Measurements from ENCODE around the gene OR12D3.
"Not testable (repeated sequence)": the region's sequence is repeated elsewhere in the genome, so short reads cannot be mapped to it uniquely, and the experiment has no call there.

OR12D3 gene

DNA sequence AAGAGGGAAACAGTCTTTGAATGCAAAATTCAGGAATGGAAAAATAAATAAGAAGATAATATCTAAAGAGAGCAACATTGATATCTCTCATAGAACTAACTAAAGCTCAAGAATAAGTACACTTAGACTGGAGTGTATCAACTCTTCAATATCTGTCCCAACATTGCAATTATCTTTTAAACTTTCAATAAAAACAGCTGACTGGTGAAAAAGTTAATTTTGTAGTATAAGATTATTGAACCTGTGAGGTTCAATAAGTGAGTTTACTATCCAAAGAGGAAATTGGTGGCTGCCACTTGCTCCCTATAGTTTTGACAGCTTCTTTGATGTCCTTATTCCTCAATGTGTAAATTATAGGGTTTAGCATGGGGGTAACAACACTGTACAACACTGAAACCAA, 20.1 kb downstream of the OR12D3 start:
- H3K36me3 ChIP-seq (ENCODE audit: control insufficient read depth in 1 of 2, insufficient read depth in 2 of 2, low read depth in 1 of 2, low read length in 2 of 2): no peaks in the 10 kb centered on the region
- no peak overlapping the region for H3K9ac ChIP-seq (ENCODE audit: low read length)
- H2BK120ac ChIP-seq (ENCODE audit: low read depth, low read length): no peak overlapping the region
- H4K8ac ChIP-seq (ENCODE audit: low read length): no peak overlapping the region
- no peak for DNase-seq
- no peak overlapping the region for H3K4ac ChIP-seq (ENCODE audit: low read depth in 1 of 2, low read length in 2 of 2)
- H3K4me1 ChIP-seq (ENCODE audit: control insufficient read depth, insufficient read depth, low read depth, low read length): no peaks in the 10 kb centered on the region
- H2AK5ac ChIP-seq (ENCODE audit: low read length, severe bottlenecking): no peak overlapping the region
- H2BK12ac ChIP-seq (ENCODE audit: low read length in 2 of 2): no peak overlapping the region
- H3K4me2 ChIP-seq (ENCODE audit: low read length, poor library complexity, severe bottlenecking): no peak overlapping the region
- H2BK5ac ChIP-seq (ENCODE audit: low read depth, low read length, poor library complexity, severe bottlenecking): no peak overlapping the region
- H3K14ac ChIP-seq (ENCODE audit: low read length in 2 of 2): no peak overlapping the region
- H3K9me3 ChIP-seq (ENCODE audit: control insufficient read depth, low read length): peaks cover 2% of the 10 kb centered on the region
- H3K27me3 ChIP-seq (ENCODE audit: control insufficient read depth in 1 of 2, insufficient read depth in 1 of 2, low read length in 2 of 2): no peaks in the 10 kb centered on the region
- no peak overlapping the region for H2AFZ ChIP-seq (ENCODE audit: low read depth, low read length)
- H3K23ac ChIP-seq (ENCODE audit: low read length in 2 of 2): no peak overlapping the region
- H3K27ac ChIP-seq (ENCODE audit: low read length, poor library complexity, severe bottlenecking): no peak overlapping the region
- no peak overlapping the region for H3K18ac ChIP-seq (ENCODE audit: low read depth in 1 of 2, low read length in 2 of 2)
- no peak overlapping the region for H2BK15ac ChIP-seq (ENCODE audit: low read depth, poor library complexity, severe bottlenecking)
- no peak overlapping the region for H3K4me3 ChIP-seq (ENCODE audit: insufficient read depth in 1 of 2, low read depth in 1 of 2, low read length in 2 of 2)
- no peak overlapping the region for H4K91ac ChIP-seq (ENCODE audit: low read length)
- H3K79me1 ChIP-seq (replicated peaks; ENCODE audit: low read length, poor library complexity, severe bottlenecking): no peaks in the 10 kb centered on the region

DNA sequence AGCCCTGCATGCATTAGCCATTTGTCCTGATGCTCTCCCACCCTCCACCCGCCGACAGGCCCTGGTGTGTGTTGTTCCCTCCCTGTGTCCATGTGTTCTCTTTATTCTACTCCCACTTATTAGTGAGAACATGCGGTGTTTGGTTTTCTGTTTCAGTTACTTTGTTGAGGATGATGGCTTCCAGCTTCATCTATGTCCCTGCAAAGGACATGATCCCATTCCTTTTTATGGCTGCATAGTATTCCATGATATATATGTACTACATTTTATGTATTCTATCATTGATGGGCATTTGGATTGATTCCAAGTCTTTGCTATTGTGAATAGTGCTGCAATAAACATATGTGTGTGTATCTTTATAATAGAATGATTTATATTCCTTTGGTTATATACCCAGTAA, 25.7 kb downstream of the OR12D3 start:
- not testable (repeated sequence) for H3K27ac ChIP-seq (ENCODE audit: low read length, poor library complexity, severe bottlenecking)
- WGBS: no CpG with 5 or more reads among the region's 3 CpGs

DNA sequence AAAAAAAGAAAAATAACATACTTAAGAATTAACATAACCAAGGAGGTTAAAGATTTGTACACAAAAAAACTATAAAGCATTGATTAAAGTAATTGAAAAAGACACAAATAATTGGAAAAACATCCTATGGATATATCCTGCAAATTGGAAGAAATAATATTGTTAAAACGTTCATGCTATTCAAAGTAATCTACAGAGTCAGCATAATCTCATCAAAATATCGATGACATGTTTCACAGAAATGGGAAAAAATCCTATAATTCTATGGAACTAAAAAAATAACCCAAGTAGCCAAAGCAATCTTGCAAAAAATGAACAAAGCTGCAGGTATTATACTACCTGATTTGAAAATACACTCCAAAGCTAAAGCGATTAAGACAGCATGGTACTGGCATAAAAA, 29.7 kb downstream of the OR12D3 start:
- no peak overlapping the region for H3K27ac ChIP-seq (ENCODE audit: low read length, poor library complexity, severe bottlenecking)
- H3K23ac ChIP-seq (ENCODE audit: low read length in 2 of 2): no peak overlapping the region
- no peak overlapping the region for H3K9ac ChIP-seq (ENCODE audit: low read length)
- WGBS: 45% methylated on average over 3 of the region's 3 CpGs
- H3K4me1 ChIP-seq (ENCODE audit: control insufficient read depth, insufficient read depth, low read depth, low read length): no peaks in the 10 kb centered on the region
- no peak overlapping the region for H2BK120ac ChIP-seq (ENCODE audit: low read depth, low read length)
- H2BK15ac ChIP-seq (ENCODE audit: low read depth, poor library complexity, severe bottlenecking): no peak overlapping the region
- no peak overlapping the region for H3K4me2 ChIP-seq (ENCODE audit: low read length, poor library complexity, severe bottlenecking)
- H2AFZ ChIP-seq (ENCODE audit: low read depth, low read length): no peak overlapping the region
- H3K36me3 ChIP-seq (ENCODE audit: control insufficient read depth in 1 of 2, insufficient read depth in 2 of 2, low read depth in 1 of 2, low read length in 2 of 2): no peaks in the 10 kb centered on the region
- no peak overlapping the region for H4K8ac ChIP-seq (ENCODE audit: low read length)
- no peak overlapping the region for H2AK5ac ChIP-seq (ENCODE audit: low read length, severe bottlenecking)
- H3K14ac ChIP-seq (ENCODE audit: low read length in 2 of 2): no peak overlapping the region
- no peak overlapping the region for H2BK12ac ChIP-seq (ENCODE audit: low read length in 2 of 2)
- DNase-seq: no peak
- no peak overlapping the region for H3K4me3 ChIP-seq (ENCODE audit: insufficient read depth in 1 of 2, low read depth in 1 of 2, low read length in 2 of 2)
- no peak overlapping the region for H2BK5ac ChIP-seq (ENCODE audit: low read depth, low read length, poor library complexity, severe bottlenecking)
- H3K27me3 ChIP-seq (ENCODE audit: control insufficient read depth in 1 of 2, insufficient read depth in 1 of 2, low read length in 2 of 2): no peaks in the 10 kb centered on the region
- no peak overlapping the region for H3K18ac ChIP-seq (ENCODE audit: low read depth in 1 of 2, low read length in 2 of 2)
- H3K79me1 ChIP-seq (replicated peaks; ENCODE audit: low read length, poor library complexity, severe bottlenecking): no peaks in the 10 kb centered on the region
- no peak overlapping the region for H4K91ac ChIP-seq (ENCODE audit: low read length)
- no peak overlapping the region for H3K4ac ChIP-seq (ENCODE audit: low read depth in 1 of 2, low read length in 2 of 2)
- H3K9me3 ChIP-seq (ENCODE audit: control insufficient read depth, low read length): no peaks in the 10 kb centered on the region

More for the DNA sequence above, 25.7 kb downstream of the OR12D3 start:
- not testable (repeated sequence) for H4K8ac ChIP-seq (ENCODE audit: low read length); H3K9me3 ChIP-seq (ENCODE audit: control insufficient read depth, low read length); DNase-seq; H3K4me2 ChIP-seq (ENCODE audit: low read length, poor library complexity, severe bottlenecking); H4K91ac ChIP-seq (ENCODE audit: low read length); H3K9ac ChIP-seq (ENCODE audit: low read length); H2AFZ ChIP-seq (ENCODE audit: low read depth, low read length); H2BK12ac ChIP-seq (ENCODE audit: low read length in 2 of 2); H3K4me1 ChIP-seq (ENCODE audit: control insufficient read depth, insufficient read depth, low read depth, low read length); H3K18ac ChIP-seq (ENCODE audit: low read depth in 1 of 2, low read length in 2 of 2); H3K23ac ChIP-seq (ENCODE audit: low read length in 2 of 2); H3K79me1 ChIP-seq (replicated peaks; ENCODE audit: low read length, poor library complexity, severe bottlenecking); H2AK5ac ChIP-seq (ENCODE audit: low read length, severe bottlenecking); H3K4me3 ChIP-seq (ENCODE audit: insufficient read depth in 1 of 2, low read depth in 1 of 2, low read length in 2 of 2); H2BK5ac ChIP-seq (ENCODE audit: low read depth, low read length, poor library complexity, severe bottlenecking); H3K14ac ChIP-seq (ENCODE audit: low read length in 2 of 2); H3K27me3 ChIP-seq (ENCODE audit: control insufficient read depth in 1 of 2, insufficient read depth in 1 of 2, low read length in 2 of 2); H2BK15ac ChIP-seq (ENCODE audit: low read depth, poor library complexity, severe bottlenecking); H2BK120ac ChIP-seq (ENCODE audit: low read depth, low read length); H3K36me3 ChIP-seq (ENCODE audit: control insufficient read depth in 1 of 2, insufficient read depth in 2 of 2, low read depth in 1 of 2, low read length in 2 of 2); H3K4ac ChIP-seq (ENCODE audit: low read depth in 1 of 2, low read length in 2 of 2)

DNA sequence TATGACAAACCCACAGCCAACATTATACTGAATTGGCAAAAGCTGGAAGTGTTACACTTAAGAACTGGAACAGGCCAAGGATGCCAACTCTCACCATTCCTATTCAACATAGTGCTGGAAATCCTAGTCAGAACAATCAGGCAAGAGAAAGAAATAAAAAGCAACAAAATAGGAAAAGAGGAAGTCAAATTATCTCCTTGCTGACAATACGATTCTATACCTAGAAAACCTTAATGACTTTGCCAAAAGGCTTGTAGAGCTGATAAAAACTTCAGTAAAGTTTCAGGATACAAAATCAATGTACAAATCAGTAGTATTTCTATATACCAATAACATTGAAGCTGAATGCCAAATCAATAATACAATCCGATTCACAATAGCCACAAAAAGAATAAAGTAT, 38.8 kb downstream of the OR12D3 start:
- DNase-seq: no peak
- Histone ChIP-seq H2AK5ac (ENCODE audit: low read length, severe bottlenecking) (no peak overlapping the region), H3K4me3 (ENCODE audit: insufficient read depth in 1 of 2, low read depth in 1 of 2, low read length in 2 of 2) (no peak overlapping the region), H4K91ac (ENCODE audit: low read length) (no peak overlapping the region), H3K79me1 (replicated peaks; ENCODE audit: low read length, poor library complexity, severe bottlenecking) (no peaks in the 10 kb centered on the region), H3K36me3 (ENCODE audit: control insufficient read depth in 1 of 2, insufficient read depth in 2 of 2, low read depth in 1 of 2, low read length in 2 of 2) (no peaks in the 10 kb centered on the region), H3K23ac (ENCODE audit: low read length in 2 of 2) (no peak overlapping the region), H3K14ac (ENCODE audit: low read length in 2 of 2) (no peak overlapping the region), H2BK15ac (ENCODE audit: low read depth, poor library complexity, severe bottlenecking) (no peak overlapping the region), H3K9me3 (ENCODE audit: control insufficient read depth, low read length) (peaks cover 7% of the 10 kb centered on the region), H2BK120ac (ENCODE audit: low read depth, low read length) (no peak overlapping the region), H3K27ac (ENCODE audit: low read length, poor library complexity, severe bottlenecking) (no peak overlapping the region), H3K27me3 (ENCODE audit: control insufficient read depth in 1 of 2, insufficient read depth in 1 of 2, low read length in 2 of 2) (no peaks in the 10 kb centered on the region), H3K9ac (ENCODE audit: low read length) (no peak overlapping the region), H2BK5ac (ENCODE audit: low read depth, low read length, poor library complexity, severe bottlenecking) (no peak overlapping the region), H4K8ac (ENCODE audit: low read length) (no peak overlapping the region), H3K4ac (ENCODE audit: low read depth in 1 of 2, low read length in 2 of 2) (no peak overlapping the region), H3K4me2 (ENCODE audit: low read length, poor library complexity, severe bottlenecking) (no peak overlapping the region), H3K18ac (ENCODE audit: low read depth in 1 of 2, low read length in 2 of 2) (no peak overlapping the region), H3K4me1 (ENCODE audit: control insufficient read depth, insufficient read depth, low read depth, low read length) (no peaks in the 10 kb centered on the region), H2AFZ (ENCODE audit: low read depth, low read length) (no peak overlapping the region), H2BK12ac (ENCODE audit: low read length in 2 of 2) (no peak overlapping the region)
- no CpG with 5 or more reads among the region's 2 CpGs for WGBS
